Caco-2 (cell line): Measurements from ENCODE around the gene ATP1A1. TPM values are rescaled to one million over a fixed set of nuclear protein-coding genes. Genes with fewer than 3 reads are reported as not detected.

Experiments
- BruUV-seq: library from RNA; stranded (reverse); fragments of 400-500 nt; replicated peaks from 2 replicates; lab custom pipeline; 2021; lab: Mats Ljungman, UMichigan
- CTCF ChIA-PET: fragments of 300-600 bp; sonication (Branson Sonifier 250); formaldehyde crosslinking; loops from one replicate; lab custom pipeline; 2022; ENCODE audit warnings: antibody characterized with exemption; lab: Charles Lee
- POLR2A ChIA-PET: fragments of 300-600 bp; sonication (Branson Sonifier 250); formaldehyde crosslinking; loops from one replicate; lab custom pipeline; 2022; ENCODE audit warnings: antibody characterized with exemption; lab: Charles Lee
- DNase-seq, 2 experiments: peaks; one replicate each; pipeline versions ENCODE4 v3.0.0 to v3.0.0-alpha.2; 2020 to 2022
- H3K27me3 ChIP-seq: replicated peaks from 2 replicates; pipeline ENCODE4 v1.6.0; 2011; ENCODE audit warnings: low read length; ENCODE audit not compliant: control insufficient read depth, insufficient read depth
- H3K36me3 ChIP-seq: 2 replicates; pipeline ENCODE4 v1.5.1; 2011; ENCODE audit warnings: low read length; ENCODE audit not compliant: control insufficient read depth, insufficient read depth
- H3K4me1 ChIP-seq: fragments of 250-450 bp; sonication (Bioruptor Pico); 2 replicates; pipeline ENCODE4 v1.5.1; 2020; ENCODE audit warnings: mild to moderate bottlenecking
- H3K4me3 ChIP-seq: 2 replicates; pipeline ENCODE4 v1.5.1; 2011; ENCODE audit warnings: low read depth, mild to moderate bottlenecking, control low read depth, low read length
- H3K9me3 ChIP-seq: fragments of 250-450 bp; sonication (Bioruptor Pico); 2 replicates; pipeline ENCODE4 v1.5.1; 2020; ENCODE audit warnings: mild to moderate bottlenecking, moderate library complexity
- H3K27ac Mint-ChIP-seq: one replicate; pipeline ENCODE4 v1.8.0; 2022; ENCODE audit warnings: mixed read lengths; ENCODE audit not compliant: unreplicated experiment
- H3K27me3 Mint-ChIP-seq: one replicate; pipeline ENCODE4 v1.8.0; 2022; ENCODE audit warnings: mixed read lengths; ENCODE audit not compliant: insufficient read depth, unreplicated experiment
- H3K36me3 Mint-ChIP-seq: one replicate; pipeline ENCODE4 v1.8.0; 2022; ENCODE audit warnings: mild to moderate bottlenecking, mixed read lengths; ENCODE audit not compliant: insufficient read depth, unreplicated experiment
- H3K4me1 Mint-ChIP-seq: one replicate; pipeline ENCODE4 v1.8.0; 2022; ENCODE audit warnings: low read depth, mixed read lengths; ENCODE audit not compliant: unreplicated experiment
- H3K4me3 Mint-ChIP-seq: one replicate; pipeline ENCODE4 v1.8.0; 2022; ENCODE audit warnings: mild to moderate bottlenecking, moderate library complexity, mixed read lengths; ENCODE audit not compliant: unreplicated experiment
- H3K9me3 Mint-ChIP-seq: one replicate; pipeline ENCODE4 v1.8.0; 2022; ENCODE audit warnings: mixed read lengths; ENCODE audit not compliant: unreplicated experiment
- CTCF ChIP-seq, 2 experiments: fragments of 200-600 bp in 1 of 2; IDR thresholded peaks; 1 replicate in 1 of 2; 2 replicates in 1 of 2; pipeline versions ENCODE4 v1.5.1 to v1.8.0; 2011 to 2022; ENCODE audit warnings: antibody characterized with exemption in 1 of 2, control low read depth in 1 of 2, inconsistent platforms in 1 of 2, low read depth in 1 of 2, low read length in 1 of 2, mild to moderate bottlenecking in 1 of 2, moderate library complexity in 1 of 2; ENCODE audit not compliant: insufficient read depth in 1 of 2, severe bottlenecking in 1 of 2, unreplicated experiment in 1 of 2
- intact Hi-C: fragments of 100-400 bp; cut with micrococcal nuclease; formaldehyde crosslinking; loops from one replicate; pipeline ENCODE4 v1.10.0; 2022; ENCODE audit not compliant: unreplicated experiment
- total RNA-seq: library from RNA; stranded (reverse); gene quantifications from 2 replicates; pipeline ENCODE4 v1.2.3, GENCODE V29; 2022

ATP1A1 gene
- total RNA-seq, 1 experiment from 2014 or later: 508 TPM

GRCh38 chr1:116445534-116445933, 72.5 kb downstream of the ATP1A1 start:
- H3K27me3 ChIP-seq: no peaks in the 10 kb centered on the region
- H3K27me3 Mint-ChIP-seq: no peaks in the 10 kb centered on the region
- H3K27ac Mint-ChIP-seq: no peak overlapping the region
- H3K9me3 Mint-ChIP-seq: no peaks in the 10 kb centered on the region
- intact Hi-C loops: no loop called here
- H3K4me3 Mint-ChIP-seq: no peak overlapping the region
- H3K36me3 Mint-ChIP-seq: no peaks in the 10 kb centered on the region
- H3K9me3 ChIP-seq: no peaks in the 10 kb centered on the region
- H3K36me3 ChIP-seq: no peaks in the 10 kb centered on the region
- no TSS peak for BruUV-seq
- no peak for TF ChIP-seq CTCF (IDR thresholded peaks at IDR 0.05; ENCODE audit: insufficient read depth in 1 of 2, low read depth in 1 of 2, low read length in 1 of 2, severe bottlenecking in 1 of 2, unreplicated experiment in 1 of 2)
- peaks cover 17% of the 10 kb centered on the region for H3K4me1 Mint-ChIP-seq
- ChIA-PET CTCF (no interaction called here), POLR2A (no interaction called here)
- no peak for DNase-seq
- H3K4me3 ChIP-seq: no peak overlapping the region
- peaks cover 26% of the 10 kb centered on the region for H3K4me1 ChIP-seq

- Mint-ChIP-seq H3K9me3 (no peaks in the 10 kb centered on the region), H3K27ac (no peak overlapping the region), H3K4me3 (no peak overlapping the region), H3K4me1 (peaks cover 24% of the 10 kb centered on the region), H3K27me3 (no peaks in the 10 kb centered on the region), H3K36me3 (no peaks in the 10 kb centered on the region)
- Histone ChIP-seq H3K4me3 (no peak overlapping the region), H3K27me3 (no peaks in the 10 kb centered on the region), H3K36me3 (no peaks in the 10 kb centered on the region), H3K9me3 (no peaks in the 10 kb centered on the region), H3K4me1 (peaks cover 36% of the 10 kb centered on the region)
- BruUV-seq: no TSS peak
- intact Hi-C loops: no loop called here
- CTCF ChIA-PET: no interaction called here
- no peak for DNase-seq
- TF ChIP-seq CTCF (IDR thresholded peaks at IDR 0.05; ENCODE audit: insufficient read depth in 1 of 2, low read depth in 1 of 2, low read length in 1 of 2, severe bottlenecking in 1 of 2, unreplicated experiment in 1 of 2): no peak
- POLR2A ChIA-PET: no interaction called here
These were observed 73.6 kb downstream of the ATP1A1 start for GRCh38 chr1:116446686-116447085.

- H3K9me3 ChIP-seq: no peaks in the 10 kb centered on the region
- ChIA-PET POLR2A (interaction anchor here (2.0 kb wide), 1 partner anchor 30 kb away, joined by 4 read pairs; no protein-coding TSS in a partner anchor), CTCF (interaction anchor here (1.0 kb wide), 1 partner anchor 36 kb away, joined by 4 read pairs; no protein-coding TSS in a partner anchor)
- H3K36me3 ChIP-seq: no peaks in the 10 kb centered on the region
- Mint-ChIP-seq H3K27me3 (no peaks in the 10 kb centered on the region), H3K4me3 (no peak overlapping the region), H3K27ac (peak overlapping the region; percentile 77), H3K4me1 (peaks cover 31% of the 10 kb centered on the region), H3K36me3 (no peaks in the 10 kb centered on the region), H3K9me3 (no peaks in the 10 kb centered on the region)
- DNase-seq: no peak
- H3K4me1 ChIP-seq: peaks cover 58% of the 10 kb centered on the region
- intact Hi-C loops: loop anchor here (2.0 kb wide), 1 partner anchor 16 kb away; no protein-coding TSS in a partner anchor
- BruUV-seq: no TSS peak
- H3K27me3 ChIP-seq: no peaks in the 10 kb centered on the region
- TF ChIP-seq CTCF (IDR thresholded peaks at IDR 0.05; ENCODE audit: insufficient read depth in 1 of 2, low read depth in 1 of 2, low read length in 1 of 2, severe bottlenecking in 1 of 2, unreplicated experiment in 1 of 2): no peak
- no peak overlapping the region for H3K4me3 ChIP-seq
These were observed 75.8 kb downstream of the ATP1A1 start for GRCh38 chr1:116448785-116449385.
